ENCODE data around the gene MXRA7. TPM values are rescaled to one million over a fixed set of nuclear protein-coding genes. Genes with fewer than 3 reads are reported as not detected.

MXRA7 gene
- total and polyA plus RNA-seq, 2 donors (not counting 3 experiments of a cell fraction or from before 2014, with no cell fraction given) = 49.5 to 95.8 TPM

- POLR2A ChIA-PET = no interaction called here
- Histone ChIP-seq H3K79me2 (ENCODE audit: control insufficient read depth, insufficient read depth, low read length) (peaks cover 68% of the 10 kb centered on the region), H3K9ac (replicated peaks; ENCODE audit: extremely low read depth, insufficient read depth, low read length) (peak overlapping the region; percentile 97), H3K27ac (ENCODE audit: insufficient read depth, low read depth, low read length) (peak overlapping the region; percentile 83), H3K9me3 (replicated peaks; ENCODE audit: control insufficient read depth, insufficient read depth, low read length) (no peaks in the 10 kb centered on the region), H3K27me3 (ENCODE audit: control insufficient read depth in 2 of 2, insufficient read depth in 2 of 2, low read length in 2 of 2) (no peaks in the 10 kb centered on the region), H3K36me3 (ENCODE audit: control insufficient read depth in 2 of 2, extremely low read depth in 1 of 2, insufficient read depth in 2 of 2, low read length in 2 of 2) (peaks cover 8 to 33% of the 10 kb centered on the region in 2 experiments), H3K9me1 (replicated peaks; ENCODE audit: control insufficient read depth, extremely low read depth, insufficient read depth, low read length) (no peaks in the 10 kb centered on the region), H3K4me3 (replicated peaks in 1 of 3; ENCODE audit: insufficient read depth in 1 of 3, low read depth in 1 of 3, low read length in 3 of 3) (peak overlapping the region; percentile 65 to 92 (median 90)), H3K4me2 (ENCODE audit: insufficient read depth, low read length) (peak overlapping the region; percentile 99), H4K20me1 (replicated peaks; ENCODE audit: control insufficient read depth, extremely low read depth, insufficient read depth, low read length) (peaks cover 6% of the 10 kb centered on the region), H2AFZ (ENCODE audit: low read depth, low read length) (no peak overlapping the region), H3K4me1 (ENCODE audit: control insufficient read depth, extremely low read depth, insufficient read depth, low read length) (peaks cover 32% of the 10 kb centered on the region)
- DNase-seq (ENCODE audit: low read depth, low spot score) = peak; percentile 77
- dilution Hi-C loops (cut with MboI; ENCODE audit: extremely low pct_ligation_motif_present, low sequenced_read_pairs) = no loop called here
- BruUV-seq (replicated peaks) = no TSS peak
- no peak for TF ChIP-seq FOS (IDR thresholded peaks at IDR 0.05; ENCODE audit: borderline replicate concordance, insufficient read depth, low read length)
- TF ChIP-seq GATA2 (IDR thresholded peaks at IDR 0.05; ENCODE audit: insufficient read depth, insufficient read length, low read depth, low read length) = no peak
- no peak for TF ChIP-seq EZH2 (IDR thresholded peaks at IDR 0.05; ENCODE audit: borderline replicate concordance, low read depth, low read length, severe bottlenecking)
- no peak for TF ChIP-seq CTCF (IDR thresholded peaks at IDR 0.05; ENCODE audit: extremely low read depth in 1 of 2, insufficient read depth in 1 of 2, low read depth in 1 of 2, low read length in 2 of 2)
- peak; percentile 81 for FAIRE-seq
- intact Hi-C loops (cut with micrococcal nuclease) = no loop called here
- CTCF ChIA-PET = interaction anchor here (0.8 to 1.4 kb wide), 3 partner anchors 10 to 176 kb away, joined by 3 to 6 read pairs (median 3); no protein-coding TSS in a partner anchor
Measured at GRCh38 chr17:76734080-76734840, 23.5 kb upstream of the MXRA7 start.
